Mucosa of gallbladder (tissue), 1 donor: Measurements from ENCODE around the gene GNPTG. TPM values are rescaled to one million over a fixed set of nuclear protein-coding genes. Genes with fewer than 3 reads are reported as not detected.

ENCODE experiments used
- DNase-seq: peaks from one replicate; pipeline ENCODE4 v3.0.0-alpha.2; 2020; ENCODE audit warnings: low spot score
- total RNA-seq: library from RNA; stranded (reverse); gene quantifications from one replicate; pipeline ENCODE4 v1.2.1, GENCODE V29; 2021
- donor health status: DM: no; HTN: no; CAD: no.

The GNPTG gene
- total RNA-seq, 1 donor from 2014 or later = 86.6 TPM

GRCh38 chr16:1333854-1334700 is 17.7 kb upstream of the GNPTG start:
- DNase-seq = no peak

- DNase-seq = no peak
Observed at GRCh38 chr16:1334739-1335138, 17.0 kb upstream of the GNPTG start.

- DNase-seq = no peak
Observed at GRCh38 chr16:1335211-1335971, 16.3 kb upstream of the GNPTG start.

GRCh38 chr16:1335996-1336395 is 15.7 kb upstream of the GNPTG start:
- DNase-seq = no peak

- no peak for DNase-seq
Observed at GRCh38 chr16:1336619-1337018, 15.1 kb upstream of the GNPTG start.

GRCh38 chr16:1337486-1337885 is 14.2 kb upstream of the GNPTG start:
- no peak for DNase-seq

- no peak for DNase-seq
Observed at GRCh38 chr16:1338119-1338730, 13.5 kb upstream of the GNPTG start.

- DNase-seq = no peak
Observed at GRCh38 chr16:1338855-1339675, 12.7 kb upstream of the GNPTG start.

- DNase-seq = no peak
Observed at GRCh38 chr16:1340730-1341494, 10.8 kb upstream of the GNPTG start.

- DNase-seq = no peak
Observed at GRCh38 chr16:1341495-1342420, 10.0 kb upstream of the GNPTG start.

- DNase-seq = peak; percentile 96
Observed at GRCh38 chr16:1342526-1343427, 9.0 kb upstream of the GNPTG start.

GRCh38 chr16:1343428-1344242 is 8.1 kb upstream of the GNPTG start:
- DNase-seq = no peak

GRCh38 chr16:1344499-1344898 is 7.2 kb upstream of the GNPTG start:
- no peak for DNase-seq

GRCh38 chr16:1345087-1345486 is 6.6 kb upstream of the GNPTG start:
- no peak for DNase-seq

- no peak for DNase-seq
Observed at GRCh38 chr16:1345651-1346421, 5.9 kb upstream of the GNPTG start.

GRCh38 chr16:1346422-1347285 is 5.1 kb upstream of the GNPTG start:
- DNase-seq = no peak
